WTC11 (cell line): Measurements from ENCODE around the gene RNF43. TPM values are rescaled to one million over a fixed set of nuclear protein-coding genes. Genes with fewer than 3 reads are reported as not detected.
A peak's percentile ranks its signal among the peaks of the same experiment; 100 is the strongest.

Source experiments
- ATAC-seq: fragments of 200-7000 bp; cut with Tn5 transposase; 2 replicates; pipeline ENCODE4 v1.10.0; 2021; ENCODE audit warnings: mild to moderate bottlenecking, moderate library complexity
- CTCF ChIA-PET: fragments of 300-600 bp; sonication (Branson Sonifier 250); formaldehyde crosslinking; loops from one replicate; lab custom pipeline; 2021; ENCODE audit warnings: antibody characterized with exemption; lab: Charles Lee
- POLR2A ChIA-PET: fragments of 350-600 bp; sonication (Branson Sonifier 250); formaldehyde crosslinking; loops from one replicate; lab custom pipeline; 2021; ENCODE audit warnings: antibody characterized with exemption; lab: Charles Lee
- DNase-seq: peaks from one replicate; pipeline ENCODE4 v3.0.0; 2021; ENCODE audit warnings: low spot score
- H3K27ac Mint-ChIP-seq: 2 replicates; pipeline ENCODE4 v1.8.0; 2021; ENCODE audit warnings: mixed read lengths
- H3K27me3 Mint-ChIP-seq: 2 replicates; pipeline ENCODE4 v1.8.0; 2021; ENCODE audit warnings: low read depth, mild to moderate bottlenecking, moderate library complexity, mixed read lengths
- H3K36me3 Mint-ChIP-seq: 2 replicates; pipeline ENCODE4 v1.8.0; 2021; ENCODE audit warnings: mixed read lengths
- H3K4me1 Mint-ChIP-seq: 2 replicates; pipeline ENCODE4 v1.8.0; 2022; ENCODE audit warnings: mixed read lengths
- H3K4me3 Mint-ChIP-seq: 2 replicates; pipeline ENCODE4 v1.8.0; 2021; ENCODE audit warnings: mild to moderate bottlenecking, moderate library complexity, mixed read lengths
- H3K9me3 Mint-ChIP-seq: 2 replicates; pipeline ENCODE4 v1.8.0; 2021; ENCODE audit warnings: mixed read lengths
- ATF3 ChIP-seq: sonication (generic); formaldehyde crosslinking; conservative IDR thresholded peaks from 2 replicates; pipeline ENCODE4 v1.8.1; 2022; ENCODE audit warnings: mild to moderate bottlenecking, missing genetic modification reagents
- CREB1 ChIP-seq: sonication (generic); formaldehyde crosslinking; IDR thresholded peaks from 2 replicates; pipeline ENCODE4 v1.8.0; 2023; ENCODE audit warnings: mild to moderate bottlenecking, missing genetic modification reagents
- ESRRA ChIP-seq: sonication (generic); formaldehyde crosslinking; IDR thresholded peaks from 2 replicates; pipeline ENCODE4 v1.8.1; 2022; ENCODE audit warnings: mild to moderate bottlenecking, missing genetic modification reagents, borderline replicate concordance
- GABPB1 ChIP-seq: sonication (generic); formaldehyde crosslinking; IDR thresholded peaks from 2 replicates; pipeline ENCODE4 v1.8.1; 2023; ENCODE audit warnings: mild to moderate bottlenecking, missing genetic modification reagents
- NR1H2 ChIP-seq: sonication (generic); formaldehyde crosslinking; IDR thresholded peaks from 2 replicates; pipeline ENCODE4 v1.9.0; 2021; ENCODE audit warnings: mild to moderate bottlenecking, moderate library complexity, missing genetic modification reagents
- PRDM15 ChIP-seq: sonication (generic); formaldehyde crosslinking; IDR thresholded peaks from 2 replicates; pipeline ENCODE4 v1.8.0; 2022; ENCODE audit warnings: missing genetic modification reagents
- TCF7 ChIP-seq: sonication (generic); formaldehyde crosslinking; IDR thresholded peaks from 2 replicates; pipeline ENCODE4 v1.8.0; 2022; ENCODE audit warnings: mild to moderate bottlenecking, low read depth, missing genetic modification reagents, moderate library complexity
- TEAD4 ChIP-seq: sonication (generic); formaldehyde crosslinking; IDR thresholded peaks from 2 replicates; pipeline ENCODE4 v1.8.0; 2022; ENCODE audit warnings: mild to moderate bottlenecking, missing genetic modification reagents
- ZNF317 ChIP-seq: sonication (generic); formaldehyde crosslinking; IDR thresholded peaks from 2 replicates; pipeline ENCODE4 v1.8.1; 2023; ENCODE audit warnings: low read depth, mild to moderate bottlenecking, moderate library complexity, missing genetic modification reagents, borderline replicate concordance
- ZNF416 ChIP-seq: fragments of 250-450 bp; sonication (Bioruptor Pico); IDR thresholded peaks from 2 replicates; pipeline ENCODE4 v1.9.0; 2021; ENCODE audit warnings: mild to moderate bottlenecking, inconsistent platforms
- ZNF423 ChIP-seq: fragments of 250-450 bp; sonication (Bioruptor Pico); IDR thresholded peaks from 2 replicates; pipeline ENCODE4 v2.1.2; 2022; ENCODE audit warnings: mild to moderate bottlenecking, moderate library complexity
- total RNA-seq: library from RNA; stranded (reverse); gene quantifications from 3 replicates; pipeline ENCODE4 v1.2.3, GENCODE V29; 2021
- TF ChIP-seq, protein P1 (sequence below): sonication (generic); formaldehyde crosslinking; IDR thresholded peaks from 2 replicates; pipeline ENCODE4 v1.8.1; 2022; ENCODE audit warnings: low read depth, missing genetic modification reagents, borderline replicate concordance
- TF ChIP-seq, protein P2 (sequence below): sonication (generic); formaldehyde crosslinking; IDR thresholded peaks from 2 replicates; pipeline ENCODE4 v1.8.1; 2022; ENCODE audit warnings: mild to moderate bottlenecking, missing genetic modification reagents, moderate library complexity, borderline replicate concordance
- TF ChIP-seq, protein P3 (sequence below): sonication (generic); formaldehyde crosslinking; IDR thresholded peaks from 2 replicates; pipeline ENCODE4 v1.8.1; 2023; ENCODE audit warnings: mild to moderate bottlenecking, moderate library complexity, missing genetic modification reagents
- TF ChIP-seq, protein P4 (sequence below): sonication (generic); formaldehyde crosslinking; IDR thresholded peaks from 2 replicates; pipeline ENCODE4 v1.8.0; 2023; ENCODE audit warnings: missing genetic modification reagents

The RNF43 gene
- total RNA-seq, 1 experiment from 2014 or later, result 3.6 TPM

DNA sequence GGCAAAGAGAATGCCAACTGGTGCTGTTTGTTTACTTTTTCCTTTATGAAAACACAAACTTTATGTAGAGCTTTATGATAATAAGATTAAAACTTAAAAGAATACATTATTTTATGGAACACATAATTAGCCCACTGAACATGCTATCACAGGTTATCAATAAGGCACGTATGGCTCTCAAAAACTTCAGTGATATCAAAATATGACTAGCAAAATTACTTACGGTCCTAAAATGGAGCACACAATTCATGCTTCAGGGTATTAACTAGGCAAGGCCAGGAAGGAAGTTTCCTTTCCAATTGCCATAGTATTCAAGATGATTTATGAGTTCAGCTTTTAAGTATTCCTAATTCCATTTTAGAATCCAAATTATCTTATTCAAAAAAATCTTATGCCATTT, 3.6 kb downstream of the RNF43 start:
- H3K27me3 Mint-ChIP-seq, result no peaks in the 10 kb centered on the region
- no peaks in the 10 kb centered on the region for H3K36me3 Mint-ChIP-seq
- ATAC-seq (no peak), DNase-seq (no peak)
- peaks cover 26% of the 10 kb centered on the region for H3K4me1 Mint-ChIP-seq
- H3K9me3 Mint-ChIP-seq, result no peaks in the 10 kb centered on the region
- no peak overlapping the region for H3K27ac Mint-ChIP-seq
- no peak for TF ChIP-seq ZNF317
- CTCF ChIA-PET, result interaction anchor here (0.9 kb wide), 1 partner anchor 96 kb away, joined by 3 read pairs; no protein-coding TSS in a partner anchor
- H3K4me3 Mint-ChIP-seq, result no peak overlapping the region
- POLR2A ChIA-PET, result interaction anchor here (1.0 kb wide), 1 partner anchor 62 kb away, joined by 3 read pairs; the partner anchor contains the start of gene SUPT4H1

- peak; percentile 33; the same call in 1 of the 2 replicates for TF ChIP-seq GABPB1 (CRISPR knock-in tag)
- TF ChIP-seq NR1H2 (CRISPR knock-in tag), result no peak
- ChIA-PET CTCF (interaction anchor here (0.9 kb wide), 1 partner anchor 96 kb away, joined by 3 read pairs; no protein-coding TSS in a partner anchor), POLR2A (interaction anchor here (1.0 kb wide), 1 partner anchor 61 kb away, joined by 3 read pairs; the partner anchor contains the start of gene SUPT4H1)
- no peak for DNase-seq
- Mint-ChIP-seq H3K36me3 (no peaks in the 10 kb centered on the region), H3K27me3 (0 out of 2 replicates have a peak, but pooled peaks cover 4% of the 10 kb centered on the region), H3K4me1 (peaks cover 25% of the 10 kb centered on the region), H3K27ac (no peak overlapping the region), H3K9me3 (no peaks in the 10 kb centered on the region), H3K4me3 (no peak overlapping the region)
- ATAC-seq, result no peak
These were observed 4.3 kb downstream of the RNF43 start for GRCh38 chr17:58412961-58413586.

DNA sequence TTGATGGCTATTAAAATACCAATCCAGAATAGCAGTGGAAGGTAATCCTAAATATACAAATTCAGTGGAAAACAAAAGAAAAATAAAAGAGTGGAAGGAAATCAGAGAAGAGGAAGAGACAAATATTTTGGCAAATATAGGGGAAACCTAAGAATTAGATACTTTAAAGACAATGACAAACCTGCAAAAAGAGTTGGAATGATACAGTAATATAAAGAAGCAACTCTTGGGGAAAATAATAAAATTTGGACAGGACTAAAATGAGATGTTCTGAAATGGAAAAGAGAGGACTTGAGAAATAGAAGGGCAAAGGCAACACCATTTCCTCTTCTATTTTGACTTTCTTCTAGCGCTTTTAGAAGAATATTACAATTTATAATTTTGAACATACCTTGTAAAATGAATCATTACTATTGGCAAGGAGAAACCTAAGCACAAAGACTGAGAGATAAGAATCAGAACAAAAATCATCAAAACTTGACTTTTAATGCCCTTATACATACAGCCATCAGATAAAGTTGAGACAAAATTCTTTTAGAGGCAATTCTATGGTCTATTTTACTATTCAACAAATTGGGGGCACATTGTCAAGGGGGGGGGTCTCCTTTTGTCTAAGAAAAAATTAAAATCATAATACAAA, 5.2 kb downstream of the RNF43 start:
- DNase-seq, result no peak
- no peak overlapping the region for H3K27ac Mint-ChIP-seq
- no peak for ATAC-seq
- ChIA-PET CTCF (interaction anchor here (0.6 kb wide), 1 partner anchor 131 kb away, joined by 3 read pairs; the partner anchor contains the start of gene MPO), POLR2A (no interaction called here)
- TF ChIP-seq ATF3 (CRISPR knock-in tag), result no peak
- TF ChIP-seq ZNF423 (CRISPR knock-in tag), result no peak
- no peak for TF ChIP-seq TEAD4
- TF ChIP-seq, protein P1, sequence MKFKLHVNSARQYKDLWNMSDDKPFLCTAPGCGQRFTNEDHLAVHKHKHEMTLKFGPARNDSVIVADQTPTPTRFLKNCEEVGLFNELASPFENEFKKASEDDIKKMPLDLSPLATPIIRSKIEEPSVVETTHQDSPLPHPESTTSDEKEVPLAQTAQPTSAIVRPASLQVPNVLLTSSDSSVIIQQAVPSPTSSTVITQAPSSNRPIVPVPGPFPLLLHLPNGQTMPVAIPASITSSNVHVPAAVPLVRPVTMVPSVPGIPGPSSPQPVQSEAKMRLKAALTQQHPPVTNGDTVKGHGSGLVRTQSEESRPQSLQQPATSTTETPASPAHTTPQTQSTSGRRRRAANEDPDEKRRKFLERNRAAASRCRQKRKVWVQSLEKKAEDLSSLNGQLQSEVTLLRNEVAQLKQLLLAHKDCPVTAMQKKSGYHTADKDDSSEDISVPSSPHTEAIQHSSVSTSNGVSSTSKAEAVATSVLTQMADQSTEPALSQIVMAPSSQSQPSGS, result no peak
- TF ChIP-seq CREB1 (CRISPR knock-in tag), result no peak
- no peak for TF ChIP-seq ESRRA
- TF ChIP-seq PRDM15, result no peak
- TF ChIP-seq, protein P2, sequence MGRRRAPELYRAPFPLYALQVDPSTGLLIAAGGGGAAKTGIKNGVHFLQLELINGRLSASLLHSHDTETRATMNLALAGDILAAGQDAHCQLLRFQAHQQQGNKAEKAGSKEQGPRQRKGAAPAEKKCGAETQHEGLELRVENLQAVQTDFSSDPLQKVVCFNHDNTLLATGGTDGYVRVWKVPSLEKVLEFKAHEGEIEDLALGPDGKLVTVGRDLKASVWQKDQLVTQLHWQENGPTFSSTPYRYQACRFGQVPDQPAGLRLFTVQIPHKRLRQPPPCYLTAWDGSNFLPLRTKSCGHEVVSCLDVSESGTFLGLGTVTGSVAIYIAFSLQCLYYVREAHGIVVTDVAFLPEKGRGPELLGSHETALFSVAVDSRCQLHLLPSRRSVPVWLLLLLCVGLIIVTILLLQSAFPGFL, result no peak
- TF ChIP-seq TCF7 (CRISPR knock-in tag), result no peak
- TF ChIP-seq, protein P3, sequence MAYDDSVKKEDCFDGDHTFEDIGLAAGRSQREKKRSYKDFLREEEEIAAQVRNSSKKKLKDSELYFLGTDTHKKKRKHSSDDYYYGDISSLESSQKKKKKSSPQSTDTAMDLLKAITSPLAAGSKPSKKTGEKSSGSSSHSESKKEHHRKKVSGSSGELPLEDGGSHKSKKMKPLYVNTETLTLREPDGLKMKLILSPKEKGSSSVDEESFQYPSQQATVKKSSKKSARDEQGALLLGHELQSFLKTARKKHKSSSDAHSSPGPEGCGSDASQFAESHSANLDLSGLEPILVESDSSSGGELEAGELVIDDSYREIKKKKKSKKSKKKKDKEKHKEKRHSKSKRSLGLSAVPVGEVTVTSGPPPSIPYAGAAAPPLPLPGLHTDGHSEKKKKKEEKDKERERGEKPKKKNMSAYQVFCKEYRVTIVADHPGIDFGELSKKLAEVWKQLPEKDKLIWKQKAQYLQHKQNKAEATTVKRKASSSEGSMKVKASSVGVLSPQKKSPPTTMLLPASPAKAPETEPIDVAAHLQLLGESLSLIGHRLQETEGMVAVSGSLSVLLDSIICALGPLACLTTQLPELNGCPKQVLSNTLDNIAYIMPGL (CRISPR knock-in tag), result no peak
- TF ChIP-seq ZNF416 (CRISPR knock-in tag), result no peak
- TF ChIP-seq, protein P4, sequence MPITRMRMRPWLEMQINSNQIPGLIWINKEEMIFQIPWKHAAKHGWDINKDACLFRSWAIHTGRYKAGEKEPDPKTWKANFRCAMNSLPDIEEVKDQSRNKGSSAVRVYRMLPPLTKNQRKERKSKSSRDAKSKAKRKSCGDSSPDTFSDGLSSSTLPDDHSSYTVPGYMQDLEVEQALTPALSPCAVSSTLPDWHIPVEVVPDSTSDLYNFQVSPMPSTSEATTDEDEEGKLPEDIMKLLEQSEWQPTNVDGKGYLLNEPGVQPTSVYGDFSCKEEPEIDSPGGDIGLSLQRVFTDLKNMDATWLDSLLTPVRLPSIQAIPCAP (CRISPR knock-in tag), result no peak
- H3K9me3 Mint-ChIP-seq, result no peaks in the 10 kb centered on the region
- H3K27me3 Mint-ChIP-seq, result 0 out of 2 replicates have a peak, but pooled peaks cover 4% of the 10 kb centered on the region
- H3K4me3 Mint-ChIP-seq, result no peak overlapping the region
- peaks cover 20% of the 10 kb centered on the region for H3K4me1 Mint-ChIP-seq
- H3K36me3 Mint-ChIP-seq, result no peaks in the 10 kb centered on the region
